A673 (cell line): ENCODE data around the gene EPB41L4A. TPM values are rescaled to one million over a fixed set of nuclear protein-coding genes. Genes with fewer than 3 reads are reported as not detected.

Experiments
- BruUV-seq: library from RNA; stranded (reverse); fragments of 400-500 nt; replicated peaks from 2 replicates; lab custom pipeline; 2021; lab: Mats Ljungman, UMichigan
- CTCF ChIA-PET: fragments of 300-600 bp; sonication (Branson Sonifier 250); formaldehyde crosslinking; loops from one replicate; lab custom pipeline; 2022; ENCODE audit warnings: antibody characterized with exemption; lab: Charles Lee
- POLR2A ChIA-PET: fragments of 300-600 bp; sonication (Branson Sonifier 250); formaldehyde crosslinking; loops from one replicate; lab custom pipeline; 2022; ENCODE audit warnings: antibody characterized with exemption; ENCODE audit not compliant: low non-redundant PET; lab: Charles Lee
- DNase-seq: peaks from one replicate; pipeline ENCODE4 v3.0.0-alpha.2; 2015; ENCODE audit warnings: low spot score
- H3K27ac ChIP-seq: fragments of 200-600 bp; sonication (generic); 2 replicates; pipeline ENCODE4 v1.5.1; 2016; ENCODE audit warnings: mixed run types, low read depth, mild to moderate bottlenecking, mixed read lengths, antibody characterized with exemption, low read length; ENCODE audit not compliant: poor library complexity, severe bottlenecking
- H3K27me3 ChIP-seq: fragments of 200-600 bp; sonication (generic); replicated peaks from 2 replicates; pipeline ENCODE4 v1.6.1; 2017; ENCODE audit warnings: mixed run types, low read depth, mild to moderate bottlenecking, mixed read lengths, antibody characterized with exemption, low read length; ENCODE audit not compliant: insufficient read depth, poor library complexity
- H3K36me3 ChIP-seq: fragments of 200-600 bp; sonication (generic); 2 replicates; pipeline ENCODE4 v1.6.1; 2016; ENCODE audit warnings: mixed run types, mild to moderate bottlenecking, mixed read lengths, antibody characterized with exemption, low read length; ENCODE audit not compliant: insufficient read depth, poor library complexity, severe bottlenecking
- H3K4me1 ChIP-seq: fragments of 200-600 bp; sonication (generic); 2 replicates; pipeline ENCODE4 v1.6.1; 2017; ENCODE audit warnings: mixed run types, mild to moderate bottlenecking, mixed read lengths, antibody characterized with exemption, low read length; ENCODE audit not compliant: insufficient read depth, poor library complexity, severe bottlenecking
- H3K4me3 ChIP-seq: fragments of 200-600 bp; sonication (generic); 2 replicates; pipeline ENCODE4 v1.5.1; 2016; ENCODE audit warnings: low read depth, mixed run types, mild to moderate bottlenecking, mixed read lengths, low read length; ENCODE audit not compliant: poor library complexity, severe bottlenecking
- H3K9me3 ChIP-seq: fragments of 200-600 bp; sonication (generic); 2 replicates; pipeline ENCODE4 v1.6.1; 2016; ENCODE audit warnings: mixed run types, low read depth, mild to moderate bottlenecking, mixed read lengths, antibody characterized with exemption, low read length; ENCODE audit not compliant: poor library complexity, severe bottlenecking
- CTCF ChIP-seq: fragments of 300-800, 200-600 bp; sonication (generic); conservative IDR thresholded peaks from 2 replicates; pipeline ENCODE4 v1.5.1; 2017; ENCODE audit warnings: low read depth, mild to moderate bottlenecking, antibody characterized with exemption, low read length, moderate library complexity, mixed read lengths
- EZH2 ChIP-seq: fragments of 200-600 bp; sonication (generic); IDR thresholded peaks from 2 replicates; pipeline ENCODE4 v1.6.1; 2017; ENCODE audit warnings: borderline replicate concordance, low read depth, mild to moderate bottlenecking, mixed read lengths, antibody characterized with exemption, low read length; ENCODE audit not compliant: poor library complexity, severe bottlenecking
- intact Hi-C: fragments of 100-400 bp; cut with micrococcal nuclease; formaldehyde crosslinking; loops from one replicate; pipeline ENCODE4 v1.10.0; 2022; ENCODE audit not compliant: unreplicated experiment
- total RNA-seq: library from RNA; stranded (reverse); gene quantifications from 2 replicates; pipeline ENCODE4 v1.2.3, GENCODE V29; 2021

Gene EPB41L4A
- total RNA-seq, 1 experiment from 2014 or later, result not detected

DNA sequence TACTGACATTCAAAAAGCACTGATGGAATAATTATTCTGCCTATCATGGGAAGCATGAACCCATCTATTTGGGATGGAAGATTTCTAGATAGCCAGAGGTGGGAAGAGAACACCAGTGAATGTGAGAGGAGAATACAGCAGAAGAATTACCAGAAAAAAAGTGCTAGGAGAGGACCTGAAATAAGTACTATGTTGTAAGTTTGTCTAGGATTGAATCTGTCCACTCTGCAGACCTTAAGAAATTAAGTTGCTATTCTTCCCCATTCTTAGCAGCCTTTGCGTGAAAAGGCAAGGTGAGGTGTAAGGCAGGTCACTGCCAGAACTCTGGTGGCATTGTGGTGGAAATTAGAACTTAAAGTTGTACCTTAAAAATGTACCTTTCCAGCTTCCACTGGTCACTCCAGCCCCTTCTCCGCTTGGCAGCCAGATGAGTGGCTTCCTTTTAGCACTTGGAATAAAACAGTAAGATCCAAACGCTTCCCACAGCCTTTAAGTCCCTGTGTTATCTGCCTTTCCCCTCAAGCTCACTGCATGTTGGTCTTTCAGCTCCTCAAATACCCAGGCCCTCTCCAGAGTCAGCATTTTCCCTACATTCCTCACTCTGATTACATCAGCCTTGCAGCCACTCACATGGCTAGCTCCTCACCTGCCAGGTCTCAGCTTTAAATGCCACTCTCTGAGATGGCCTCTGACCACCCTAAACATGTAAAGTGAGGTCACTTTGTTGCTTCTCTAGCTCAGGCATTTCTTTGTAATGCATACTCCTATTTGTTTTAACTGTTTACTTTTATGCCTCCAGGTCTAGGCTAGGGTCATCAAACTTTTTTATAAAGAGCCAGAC lies 253.0 kb downstream of the EPB41L4A start:
- peak overlapping the region; percentile 49 for H3K27ac ChIP-seq
- intact Hi-C loops, result no loop called here
- H3K4me1 ChIP-seq, result peaks cover 6% of the 10 kb centered on the region
- no peaks in the 10 kb centered on the region for H3K27me3 ChIP-seq
- POLR2A ChIA-PET, result interaction anchor here (0.6 kb wide), 2 partner anchors 64 to 312 kb away, joined by 3 to 5 read pairs; no protein-coding TSS in a partner anchor
- CTCF ChIA-PET, result no interaction called here
- TF ChIP-seq EZH2 (no peak), CTCF (no peak)
- no peak overlapping the region for H3K4me3 ChIP-seq
- H3K36me3 ChIP-seq, result peaks cover 45% of the 10 kb centered on the region
- BruUV-seq, result no TSS peak
- no peaks in the 10 kb centered on the region for H3K9me3 ChIP-seq
- DNase-seq, result no peak

DNA sequence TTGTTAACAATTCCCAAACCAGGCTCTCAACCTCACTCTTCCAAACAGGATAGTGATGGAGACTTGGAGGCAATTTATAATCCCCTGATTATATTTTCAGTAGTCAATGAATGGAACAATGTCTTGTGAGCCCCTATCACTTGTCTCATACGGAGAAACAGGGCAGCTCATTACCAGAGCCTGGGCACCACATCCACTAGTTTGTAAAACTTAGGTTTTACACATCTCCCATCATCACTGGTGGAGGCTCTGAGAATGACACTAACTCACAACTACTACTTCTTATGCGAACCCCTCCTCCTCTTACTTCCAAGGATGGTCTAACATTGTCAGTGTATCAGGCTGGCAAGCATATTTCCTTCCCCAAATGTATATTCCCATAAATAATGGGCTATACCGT lies 253.7 kb downstream of the EPB41L4A start:
- Histone ChIP-seq H3K4me3 (no peak overlapping the region), H3K27ac (no peak overlapping the region), H3K36me3 (peaks cover 45% of the 10 kb centered on the region), H3K4me1 (peaks cover 6% of the 10 kb centered on the region), H3K27me3 (no peaks in the 10 kb centered on the region), H3K9me3 (no peaks in the 10 kb centered on the region)
- CTCF ChIA-PET, result no interaction called here
- intact Hi-C loops, result no loop called here
- no TSS peak for BruUV-seq
- TF ChIP-seq EZH2 (no peak), CTCF (no peak)
- POLR2A ChIA-PET, result interaction anchor here (0.6 kb wide), 1 partner anchor 285 kb away, joined by 3 read pairs; no protein-coding TSS in a partner anchor
- DNase-seq, result no peak

DNA sequence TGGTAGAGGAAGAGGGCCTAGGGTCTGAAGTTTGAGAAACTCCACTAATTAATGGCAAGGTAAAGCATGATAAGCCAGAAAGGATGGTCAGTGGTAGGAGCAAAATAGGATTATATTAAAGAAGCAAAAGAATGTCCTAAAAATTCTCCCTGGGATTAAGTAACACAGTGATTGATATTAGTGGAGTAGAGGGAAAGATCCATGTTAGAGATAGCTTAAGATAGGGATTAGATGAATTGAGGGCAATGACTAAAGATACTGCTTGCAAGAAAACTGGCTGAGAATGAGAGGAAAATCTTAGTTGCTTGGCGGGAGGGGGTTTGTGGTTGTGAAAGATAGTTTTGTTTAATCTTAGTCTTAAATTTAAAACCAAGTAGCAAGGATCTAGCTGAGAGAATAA lies 255.6 kb downstream of the EPB41L4A start:
- BruUV-seq, result no TSS peak
- H3K9me3 ChIP-seq, result no peaks in the 10 kb centered on the region
- no peak for TF ChIP-seq CTCF
- intact Hi-C loops, result no loop called here
- H3K36me3 ChIP-seq, result peaks cover 45% of the 10 kb centered on the region
- no peak overlapping the region for H3K27ac ChIP-seq
- H3K4me1 ChIP-seq, result peaks cover 6% of the 10 kb centered on the region
- no peaks in the 10 kb centered on the region for H3K27me3 ChIP-seq
- CTCF ChIA-PET, result no interaction called here
- POLR2A ChIA-PET, result no interaction called here
- no peak overlapping the region for H3K4me3 ChIP-seq
- DNase-seq, result no peak
